GM13977 (cell line): ENCODE results near the gene HECTD3.
A peak's percentile ranks its signal among the peaks of the same experiment; 100 is the strongest.

Source experiments
- DNase-seq: peaks from one replicate; pipeline ENCODE4 v3.0.0; 2012; ENCODE audit warnings: low spot score
- CTCF ChIP-seq: IDR thresholded peaks from 2 replicates; pipeline ENCODE4 v1.5.1; 2012; ENCODE audit warnings: mild to moderate bottlenecking, control low read depth; ENCODE audit not compliant: insufficient read depth; ENCODE audit errors: extremely low read depth, missing control alignments
- in situ Hi-C: fragments of 300-500 bp; cut with MboI; formaldehyde crosslinking; loops from one replicate; pipeline ENCODE4 v1.12.0; 2022; ENCODE audit warnings: low sequenced_read_pairs, low pct_unique_long_range_greater_than_20kb, mixed read lengths, inconsistent platforms; ENCODE audit not compliant: unreplicated experiment

The HECTD3 gene

GRCh38 chr1:45010855-45011811 lies at the start of gene HECTD3:
Gene HECTD3 (minus strand): TSS chr1:45011324. CDS start chr1:45011257, 67 bp downstream.
- DNase-seq = peak; percentile 90
- in situ Hi-C loops = loop anchor here (25.0 kb wide), 1 partner anchor 476 kb away; the partner anchor contains the start of gene TESK2
- TF ChIP-seq CTCF = no peak

GRCh38 chr1:45059829-45060228 lies 48.7 kb upstream of the HECTD3 start:
- in situ Hi-C loops = no loop called here
- no peak for DNase-seq
- TF ChIP-seq CTCF = no peak

- no peak for DNase-seq
- in situ Hi-C loops = no loop called here
- no peak for TF ChIP-seq CTCF
Observed at GRCh38 chr1:45057542-45057941, 46.4 kb upstream of the HECTD3 start.

- no peak for TF ChIP-seq CTCF
- in situ Hi-C loops = no loop called here
- DNase-seq = no peak
Observed at GRCh38 chr1:45051005-45051772, 40.1 kb upstream of the HECTD3 start.

- in situ Hi-C loops = no loop called here
- DNase-seq = no peak
- TF ChIP-seq CTCF = no peak
Observed at GRCh38 chr1:45047032-45047431, 35.9 kb upstream of the HECTD3 start.

- in situ Hi-C loops = no loop called here
Observed at GRCh38 chr1:45044916-45045315, 33.8 kb upstream of the HECTD3 start.

More at GRCh38 chr1:45044916-45045315, 33.8 kb upstream of the HECTD3 start:
- no peak for DNase-seq
- TF ChIP-seq CTCF = no peak
